DMS153 treated with DMSO at 0.1 percent for 48 hours (cell line): ENCODE results near the gene SRCIN1.
"Not testable (repeated sequence)": the region's sequence is repeated elsewhere in the genome, so short reads cannot be mapped to it uniquely, and the experiment has no call there.

Experiments used
- DNase-seq: peaks from one replicate; lab custom pipeline; 2025; ENCODE audit not compliant: unreplicated experiment; lab: John Stamatoyannopoulos, UW

SRCIN1 gene

GRCh38 chr17:38545531-38546225 is 60.1 kb downstream of the SRCIN1 start:
- no peak for DNase-seq

- DNase-seq = no peak
These were observed 60.9 kb downstream of the SRCIN1 start for GRCh38 chr17:38544839-38545209.

GRCh38 chr17:38544175-38544838 is 61.4 kb downstream of the SRCIN1 start:
- DNase-seq = no peak

GRCh38 chr17:38543403-38544174 is 62.2 kb downstream of the SRCIN1 start:
- no peak for DNase-seq

- DNase-seq = no peak
These were observed 63.5 kb downstream of the SRCIN1 start for GRCh38 chr17:38542286-38542685.

- DNase-seq = no peak
These were observed 64.5 kb downstream of the SRCIN1 start for GRCh38 chr17:38541281-38541680.

GRCh38 chr17:38540514-38541045 is 65.2 kb downstream of the SRCIN1 start:
- DNase-seq = no peak

- DNase-seq = peak; percentile 32
These were observed 66.4 kb downstream of the SRCIN1 start for GRCh38 chr17:38539386-38539785.

GRCh38 chr17:38538906-38539305 is 66.8 kb downstream of the SRCIN1 start:
- peak; percentile 82 for DNase-seq

GRCh38 chr17:38536661-38537060 is 69.1 kb downstream of the SRCIN1 start:
- no peak for DNase-seq

- DNase-seq = no peak
These were observed 69.9 kb downstream of the SRCIN1 start for GRCh38 chr17:38535886-38536285.

- no peak for DNase-seq
These were observed 71.3 kb downstream of the SRCIN1 start for GRCh38 chr17:38534498-38534885.

GRCh38 chr17:38533866-38534497 is 71.8 kb downstream of the SRCIN1 start:
- DNase-seq = no peak

- no peak for DNase-seq
These were observed 72.5 kb downstream of the SRCIN1 start for GRCh38 chr17:38533241-38533640.

GRCh38 chr17:38532451-38532850 is 73.3 kb downstream of the SRCIN1 start:
- no peak for DNase-seq

GRCh38 chr17:38531761-38532160 is 74.0 kb downstream of the SRCIN1 start:
- not testable (repeated sequence) for DNase-seq

- DNase-seq = not testable (repeated sequence)
These were observed 74.9 kb downstream of the SRCIN1 start for GRCh38 chr17:38530856-38531255.

GRCh38 chr17:38528141-38528540 is 77.6 kb downstream of the SRCIN1 start:
- not testable (repeated sequence) for DNase-seq

GRCh38 chr17:38526526-38526925 is 79.2 kb downstream of the SRCIN1 start:
- DNase-seq = not testable (repeated sequence)

- no peak for DNase-seq
These were observed 93.2 kb downstream of the SRCIN1 start for GRCh38 chr17:38512473-38513058.
